NCI-H69 (cell line): ENCODE results near the gene FOXF2.

Experiments used
- DNase-seq: peaks from one replicate; lab custom pipeline; 2025; lab: John Stamatoyannopoulos, UW

Gene FOXF2

GRCh38 chr6:1407499-1407990, 18.2 kb downstream of the FOXF2 start:
- DNase-seq: no peak

DNA sequence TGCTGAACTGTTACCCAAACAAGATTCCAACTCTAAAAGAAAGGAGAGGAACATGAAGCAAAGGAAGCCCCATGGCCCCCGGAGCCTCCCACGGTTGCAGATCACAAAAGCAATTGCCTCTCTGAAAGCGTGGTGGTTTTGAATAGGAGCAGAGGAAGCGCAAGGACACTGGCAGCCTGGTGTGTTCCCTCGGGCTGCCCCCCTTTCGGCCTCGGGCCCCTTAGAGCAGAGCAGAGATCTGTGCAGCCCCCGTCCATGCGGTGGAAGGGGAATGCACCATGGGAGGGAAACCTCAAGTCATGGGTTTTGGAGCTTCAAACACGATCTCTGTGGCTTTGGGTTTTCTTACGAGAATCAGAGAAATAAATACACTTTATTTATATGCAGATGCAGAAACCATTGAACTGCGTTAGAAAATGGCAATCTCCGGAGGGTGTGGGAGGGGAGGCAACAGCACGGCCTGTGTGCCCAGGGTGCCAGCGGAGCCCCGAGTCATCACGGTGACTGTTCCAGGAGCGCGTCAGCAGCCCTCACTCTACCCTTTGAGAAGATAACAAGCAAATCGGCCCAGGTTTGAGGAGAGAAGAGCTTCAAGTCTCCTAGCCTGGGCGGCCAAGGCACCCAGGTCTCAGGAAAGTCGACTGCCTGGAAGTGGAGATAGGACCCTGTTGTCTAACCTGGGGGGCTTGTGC, 20.5 kb downstream of the FOXF2 start:
- DNase-seq: no peak

GRCh38 chr6:1412901-1413300, 23.5 kb downstream of the FOXF2 start:
- DNase-seq: no peak

GRCh38 chr6:1415416-1416063, 26.2 kb downstream of the FOXF2 start:
- no peak for DNase-seq

- no peak for DNase-seq
Observed at GRCh38 chr6:1416191-1416760, 26.9 kb downstream of the FOXF2 start.

DNA sequence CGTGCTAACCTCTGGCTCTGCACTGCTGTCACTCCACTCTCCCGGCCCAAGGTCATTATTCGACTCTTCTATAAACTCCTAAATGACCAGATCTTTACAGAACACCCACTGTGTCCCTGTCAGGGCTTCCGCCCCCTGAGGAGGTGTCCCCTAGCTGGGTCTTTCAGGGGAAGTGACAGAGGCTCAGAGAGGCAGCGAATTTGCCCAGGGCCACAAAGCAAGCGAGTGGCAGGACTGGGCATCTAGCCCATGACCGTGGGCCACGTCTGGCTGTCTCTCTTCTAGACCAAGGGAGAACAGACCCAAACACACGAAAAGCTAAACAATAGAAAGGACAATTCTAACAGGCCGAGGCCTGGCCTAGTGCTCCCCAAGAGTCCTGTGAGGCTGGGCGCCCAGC, 27.4 kb downstream of the FOXF2 start:
- DNase-seq: no peak

DNA sequence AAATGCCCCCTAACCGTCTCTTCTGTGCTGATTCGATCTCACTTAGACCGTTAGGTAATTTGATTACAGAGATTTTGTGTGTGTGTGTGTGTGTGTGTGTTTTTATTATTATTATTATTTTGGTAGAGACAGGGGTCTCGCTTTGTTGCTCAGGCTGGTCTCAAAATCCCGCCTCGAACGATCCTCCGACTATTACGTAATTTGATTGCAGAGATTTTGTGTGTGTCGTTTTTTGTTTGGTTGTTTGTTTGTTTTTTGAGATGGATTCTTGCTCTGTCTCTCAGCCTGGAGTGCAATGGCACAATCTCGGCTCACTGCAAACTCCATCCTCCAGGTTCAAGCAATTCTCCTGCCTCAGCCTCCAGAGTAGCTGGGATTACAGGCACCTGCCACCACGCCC, 28.3 kb downstream of the FOXF2 start:
- DNase-seq: no peak

DNA sequence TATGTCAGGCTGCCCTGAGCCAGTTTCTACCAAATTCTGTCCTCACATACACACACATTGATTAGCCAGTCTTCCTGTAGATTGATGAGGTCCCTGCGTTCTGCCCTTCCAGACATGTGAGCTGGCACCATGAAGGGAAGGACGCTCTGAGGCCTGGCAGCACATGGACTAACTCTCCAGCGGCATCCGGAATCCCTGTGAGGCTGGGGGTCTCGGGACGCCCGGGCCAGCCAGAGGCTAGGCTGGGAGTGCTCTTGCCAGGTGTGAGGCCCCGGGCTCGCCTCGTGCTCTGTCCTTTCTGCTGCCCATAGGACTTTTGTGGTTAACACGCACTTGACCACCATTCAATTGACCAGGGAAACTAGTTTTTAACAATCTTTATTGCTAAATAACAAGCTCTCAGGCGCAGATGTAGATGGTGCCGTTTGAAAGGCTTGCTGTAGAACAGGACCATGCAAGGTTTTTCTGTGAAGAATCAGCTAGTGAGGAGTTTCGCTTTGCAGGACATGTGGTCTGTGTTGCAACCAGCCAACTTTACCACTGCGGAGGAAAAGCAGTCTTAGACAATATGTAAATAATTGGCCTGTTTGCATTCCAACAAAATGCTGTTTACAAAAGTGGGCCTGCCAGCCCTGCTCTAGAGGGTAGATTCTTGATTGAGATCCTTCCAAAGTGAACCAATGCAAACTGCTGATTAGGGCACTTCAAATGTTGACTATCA, 29.3 kb downstream of the FOXF2 start:
- no peak for DNase-seq

DNA sequence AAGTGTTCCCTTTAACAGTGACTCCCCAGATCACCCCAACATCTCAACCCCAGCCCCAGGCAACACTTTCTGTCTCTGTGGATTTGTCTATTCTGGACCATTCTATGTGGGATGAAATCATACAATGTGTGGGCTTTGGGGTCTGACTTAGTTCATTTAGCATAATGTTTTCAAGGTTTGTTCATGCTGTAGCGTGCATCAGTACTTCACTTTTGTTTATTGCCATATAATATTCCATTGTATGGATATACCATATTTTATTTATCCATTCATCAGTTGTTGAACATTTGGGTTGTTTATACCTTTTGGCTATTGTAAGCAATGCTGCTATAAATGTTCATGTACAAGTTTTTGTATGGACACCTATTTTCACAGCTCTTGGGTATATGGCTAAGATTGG, 31.0 kb downstream of the FOXF2 start:
- no peak for DNase-seq

- no peak for DNase-seq
Observed at GRCh38 chr6:1422290-1422689, 32.9 kb downstream of the FOXF2 start.

GRCh38 chr6:1423578-1423977, 34.2 kb downstream of the FOXF2 start:
- DNase-seq: no peak

DNA sequence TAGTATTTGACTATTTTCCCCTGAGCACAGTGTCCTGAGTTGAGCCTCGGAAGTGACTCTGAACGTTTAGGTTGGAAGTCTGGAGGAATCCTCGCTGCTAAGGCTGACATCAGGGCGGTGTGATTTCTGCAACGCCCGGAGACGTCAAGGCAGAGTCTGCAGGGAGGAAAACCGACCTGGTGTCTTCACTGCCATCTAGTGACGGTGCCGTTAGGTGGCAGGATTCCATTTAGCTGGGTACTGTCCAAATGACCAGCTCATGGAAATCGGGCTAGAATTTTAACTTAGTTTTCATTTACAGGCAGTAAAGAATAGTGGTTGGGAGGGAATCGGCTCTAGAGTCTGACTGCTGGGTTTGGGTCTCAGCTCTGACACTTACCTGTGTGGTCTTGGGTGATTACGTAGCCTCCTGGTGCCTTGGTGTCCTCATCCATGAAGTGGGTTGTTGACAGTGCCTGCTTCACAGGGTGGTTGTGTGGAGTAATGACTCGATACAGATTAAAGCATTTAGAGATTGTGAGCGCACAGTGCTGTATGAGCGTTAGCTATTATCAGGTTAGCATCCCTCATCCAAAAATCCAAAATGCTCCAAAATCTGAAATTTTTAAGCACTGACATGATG, 35.0 kb downstream of the FOXF2 start:
- peak; percentile 42 for DNase-seq

- no peak for DNase-seq
Observed at GRCh38 chr6:1426416-1426815, 37.0 kb downstream of the FOXF2 start.

DNA sequence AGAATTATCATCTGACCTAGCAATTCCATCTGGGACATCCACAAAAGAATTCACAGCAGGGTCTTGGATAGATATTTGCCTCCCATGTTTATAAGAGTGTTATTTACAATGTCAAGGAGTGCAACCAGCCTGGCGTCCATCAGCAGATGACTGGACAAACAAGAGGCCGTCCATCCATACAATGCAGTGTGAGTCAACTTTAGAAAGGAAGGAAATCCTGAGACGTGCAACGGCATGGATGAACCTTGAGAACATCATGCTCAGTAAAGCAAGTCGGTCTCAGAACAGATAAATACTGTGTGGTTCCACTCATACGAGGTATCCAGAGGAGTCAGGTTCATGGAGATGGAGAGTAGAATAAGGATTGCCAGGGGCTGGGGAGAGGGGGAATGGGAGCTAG, 46.4 kb downstream of the FOXF2 start:
- no peak for DNase-seq

GRCh38 chr6:1436334-1437306, 47.2 kb downstream of the FOXF2 start:
- peak; percentile 61 for DNase-seq

GRCh38 chr6:1437553-1438406, 48.4 kb downstream of the FOXF2 start:
- peak; percentile 15 for DNase-seq

- no peak for DNase-seq
Observed at GRCh38 chr6:1438471-1438881, 49.1 kb downstream of the FOXF2 start.

DNA sequence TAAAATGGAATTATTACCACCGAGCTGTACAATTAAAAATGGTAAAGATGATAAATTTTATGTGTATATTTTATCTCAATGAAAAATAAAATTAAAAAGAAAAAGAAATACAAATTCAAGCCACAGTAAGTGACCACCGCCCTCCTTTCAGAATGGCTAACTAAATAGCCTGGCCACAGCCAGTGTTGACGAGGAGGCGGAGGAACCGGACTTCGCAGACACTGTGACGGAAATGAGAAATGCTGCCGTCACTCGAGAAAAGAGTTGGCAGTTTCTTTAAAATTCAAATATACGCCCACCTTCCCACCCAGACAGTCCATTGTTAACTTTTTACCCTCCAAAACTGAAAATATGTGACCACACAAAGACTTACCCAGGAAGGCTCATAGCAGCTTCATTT, 50.0 kb downstream of the FOXF2 start:
- no peak for DNase-seq

DNA sequence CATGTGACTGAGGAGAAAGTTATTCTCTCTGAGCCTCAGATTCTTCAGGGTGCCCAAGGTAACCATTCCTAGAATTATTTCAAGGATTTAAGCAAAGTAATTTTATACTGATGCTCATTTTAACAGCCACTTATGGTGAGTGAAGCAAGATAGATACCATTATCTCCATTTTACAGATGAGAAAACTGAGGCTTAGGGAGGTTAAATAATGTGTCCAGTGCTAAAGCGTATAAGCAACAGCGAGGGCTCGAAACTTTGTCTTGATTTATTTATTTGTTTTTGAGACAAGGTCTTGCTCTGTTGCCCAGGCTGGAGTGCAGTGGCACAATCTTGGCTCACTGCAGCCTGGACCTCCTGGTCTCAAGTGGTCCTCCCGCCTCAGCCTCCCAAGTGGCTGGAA, 53.6 kb downstream of the FOXF2 start:
- no peak for DNase-seq
